T-helper 2 cell treated with Interferon-gamma antibody and Interleukin-4, amounts not matched to agents 5 μg/mL and 100 μg/mL, for 36 hours (primary cell): Measurements from ENCODE around the gene NATD1.

ENCODE experiments used
- DNase-seq: peaks from one replicate; pipeline ENCODE4 v3.0.0; 2021; ENCODE audit warnings: low spot score
- H3K27ac Mint-ChIP-seq: one replicate; pipeline ENCODE4 v1.8.0; 2021; ENCODE audit warnings: mild to moderate bottlenecking, mixed read lengths
- H3K27me3 Mint-ChIP-seq: one replicate; pipeline ENCODE4 v1.8.0; 2021; ENCODE audit warnings: low read depth, mixed read lengths
- H3K36me3 Mint-ChIP-seq: one replicate; pipeline ENCODE4 v1.8.0; 2021; ENCODE audit warnings: low read depth, mixed read lengths
- H3K4me1 Mint-ChIP-seq: one replicate; pipeline ENCODE4 v1.8.0; 2021; ENCODE audit warnings: low read depth, mixed read lengths
- H3K4me3 Mint-ChIP-seq: one replicate; pipeline ENCODE4 v1.8.0; 2022; ENCODE audit warnings: mild to moderate bottlenecking, moderate library complexity, mixed read lengths
- H3K9me3 Mint-ChIP-seq: one replicate; pipeline ENCODE4 v1.8.0; 2021; ENCODE audit warnings: mixed read lengths

Gene NATD1

DNA sequence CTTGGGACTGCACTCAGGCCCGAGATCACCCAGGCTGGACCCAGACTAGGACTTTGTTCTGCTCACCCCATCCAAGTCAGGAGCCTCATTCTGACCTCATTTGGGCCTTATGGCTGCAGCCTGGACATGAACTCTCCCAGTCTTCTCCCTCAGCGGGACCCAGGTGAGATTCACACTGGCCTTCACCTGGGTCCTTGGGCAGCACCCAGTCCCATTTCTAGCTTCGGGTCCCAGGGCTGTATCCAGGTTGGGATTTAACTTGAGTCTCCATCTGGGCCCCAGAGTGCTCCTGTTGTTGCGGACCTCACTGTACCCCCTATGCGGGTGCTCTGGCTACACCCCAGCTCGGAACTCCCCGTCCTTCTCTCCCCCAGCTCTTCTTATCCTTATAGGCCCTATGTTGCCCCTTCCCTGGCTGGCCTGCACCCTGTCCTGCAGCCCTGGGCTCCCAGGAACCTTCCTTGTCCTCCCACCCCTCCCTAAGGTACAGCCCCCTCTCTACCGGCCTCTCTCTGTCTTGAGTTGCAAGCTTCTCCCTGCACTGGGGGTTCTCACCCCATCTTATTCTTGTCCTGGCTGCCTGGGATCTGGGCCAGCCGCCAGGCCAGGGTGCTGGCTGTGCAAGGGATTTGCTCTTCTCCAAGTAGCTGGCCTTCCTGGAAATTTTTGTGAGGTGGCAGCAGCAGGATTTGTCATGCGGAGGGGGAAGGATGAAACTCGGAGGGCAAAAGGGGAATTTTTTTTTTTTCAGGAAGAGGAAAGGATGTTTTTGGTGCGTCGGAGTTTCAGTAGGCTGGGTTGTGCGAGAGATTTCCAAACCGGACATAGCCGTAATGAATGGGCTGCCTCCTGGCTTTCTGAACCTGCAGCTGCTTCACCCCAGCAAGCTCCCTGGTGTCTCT lies 32.2 kb upstream of the NATD1 start:
- peaks cover 2% of the 10 kb centered on the region for H3K27me3 Mint-ChIP-seq
- no peak for DNase-seq
- peak overlapping the region; percentile 97 for H3K4me3 Mint-ChIP-seq
- peak overlapping the region; percentile 95 for H3K27ac Mint-ChIP-seq
- peaks cover 12% of the 10 kb centered on the region for H3K36me3 Mint-ChIP-seq
- peaks cover 31% of the 10 kb centered on the region for H3K4me1 Mint-ChIP-seq
- no peaks in the 10 kb centered on the region for H3K9me3 Mint-ChIP-seq

DNA sequence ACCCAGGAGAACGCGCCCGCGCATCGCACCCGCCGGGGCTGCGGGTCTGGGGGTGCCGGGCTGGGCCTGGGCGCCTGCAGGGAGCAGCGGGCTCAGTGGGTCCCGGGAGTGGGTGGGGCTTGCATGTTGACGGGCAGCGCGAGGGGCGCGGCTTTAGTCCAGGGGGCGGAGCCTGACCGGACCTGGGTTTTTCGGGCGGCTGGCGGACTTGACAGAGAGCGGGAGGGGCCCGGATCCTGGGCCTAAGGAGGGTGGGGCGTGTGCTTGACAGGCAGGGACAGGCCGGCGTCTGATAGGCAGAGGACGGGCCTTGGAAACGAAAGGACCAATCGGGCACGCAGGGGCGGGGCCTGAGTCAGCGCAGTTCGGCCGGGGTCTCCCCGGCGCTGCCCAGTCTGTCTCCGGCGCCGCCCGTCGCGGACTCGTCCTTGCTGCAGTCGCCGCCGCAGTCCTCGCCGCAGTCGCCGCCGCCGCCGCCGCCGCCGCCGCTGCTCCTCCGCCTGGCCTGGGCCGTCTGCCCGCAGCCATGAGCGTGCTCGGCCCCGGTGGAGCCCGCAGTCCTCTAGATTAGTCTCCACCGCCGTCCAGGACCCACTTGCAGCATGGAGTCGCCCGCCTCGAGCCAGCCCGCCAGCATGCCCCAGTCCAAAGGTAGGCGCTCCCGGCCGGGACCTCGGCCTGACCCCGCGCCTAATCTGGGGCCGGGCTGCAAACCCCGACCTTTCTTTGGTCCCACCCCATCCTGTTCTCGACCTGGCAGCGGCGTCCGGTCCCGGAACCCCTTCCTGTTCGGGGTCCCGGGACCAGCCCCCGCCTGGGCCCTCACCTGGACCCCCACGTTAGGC lies 31.3 kb upstream of the NATD1 start, which contains the start of gene MAP2K3:
MAP2K3 (plus strand) TSS at position 393 of the 845 bp plus-strand sequence; CDS start at position 603, 210 bp downstream.
- Mint-ChIP-seq H3K27ac (peak within 1 kb of the TSS; percentile 95), H3K36me3 (peaks cover 12% of the 10 kb centered on the region), H3K27me3 (peaks cover 2% of the 10 kb centered on the region), H3K4me1 (peaks cover 38% of the 10 kb centered on the region), H3K4me3 (peak within 1 kb of the TSS; percentile 97), H3K9me3 (no peaks in the 10 kb centered on the region)
- DNase-seq, result peak; percentile 98

DNA sequence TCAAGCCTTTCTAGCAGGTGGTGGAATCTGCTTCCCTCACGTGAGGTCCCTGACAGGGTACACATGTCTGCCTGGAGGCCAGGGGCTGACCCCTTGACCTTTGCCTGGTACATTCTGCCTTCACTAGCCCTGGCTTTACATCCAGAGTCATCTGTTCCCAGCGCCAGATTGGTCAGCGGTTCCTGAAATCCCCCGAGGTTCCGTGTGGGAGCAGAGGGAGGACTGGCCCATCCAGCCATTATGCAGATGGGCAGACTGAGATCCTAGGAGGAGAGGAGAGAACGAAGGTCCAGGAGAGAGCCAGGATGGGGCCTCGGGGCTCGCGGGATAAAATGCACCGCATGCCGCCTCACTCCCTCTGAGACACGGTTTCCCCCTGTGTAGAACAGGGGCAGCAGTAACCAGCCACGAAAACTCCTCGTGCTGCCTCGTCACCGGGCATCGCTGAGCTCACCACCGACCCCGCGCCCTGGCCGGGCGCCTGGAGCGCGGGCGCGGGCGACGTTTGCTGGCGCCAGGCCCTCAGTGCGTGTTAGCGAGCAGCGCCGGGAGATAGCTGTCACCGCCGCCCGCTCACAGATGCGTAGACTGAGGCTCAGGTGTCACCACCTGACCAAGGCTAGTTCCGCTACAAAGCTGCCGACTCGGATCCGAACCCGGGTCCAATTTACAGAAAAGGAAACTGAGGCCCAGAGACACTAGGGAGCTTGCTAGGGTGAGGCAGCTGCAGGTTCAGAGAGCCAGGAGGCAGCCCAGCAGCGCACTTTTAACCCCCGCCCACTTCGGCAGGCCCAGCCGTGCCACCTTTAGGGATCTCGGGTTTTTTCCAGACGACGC lies 30.5 kb upstream of the NATD1 start:
- Mint-ChIP-seq H3K27ac (peak overlapping the region; percentile 60), H3K4me3 (peak overlapping the region; percentile 97), H3K27me3 (peaks cover 2% of the 10 kb centered on the region), H3K4me1 (peaks cover 44% of the 10 kb centered on the region), H3K9me3 (no peaks in the 10 kb centered on the region), H3K36me3 (peaks cover 12% of the 10 kb centered on the region)
- DNase-seq, result no peak

DNA sequence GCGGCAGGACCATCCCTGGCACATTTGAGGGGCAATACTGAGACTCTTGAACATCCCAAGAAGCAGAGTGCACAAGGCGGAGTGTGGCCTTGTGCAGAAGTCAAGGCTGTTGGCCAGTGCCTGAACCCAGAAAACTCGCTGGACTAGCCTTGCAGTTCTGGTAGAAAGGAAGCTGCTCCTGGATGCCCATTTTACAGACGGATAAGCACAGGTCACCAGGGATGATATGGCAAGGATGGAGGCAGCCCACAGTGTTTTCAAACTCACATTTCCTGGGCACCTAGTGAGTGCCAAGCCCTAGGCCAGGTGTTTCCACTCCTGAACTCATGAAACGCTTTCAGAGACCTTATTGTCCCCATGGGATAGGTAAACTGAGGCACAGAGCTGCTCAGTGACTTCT lies 29.6 kb upstream of the NATD1 start:
- Mint-ChIP-seq H3K27ac (no peak overlapping the region), H3K4me1 (peaks cover 43% of the 10 kb centered on the region), H3K9me3 (no peaks in the 10 kb centered on the region), H3K36me3 (peaks cover 12% of the 10 kb centered on the region), H3K4me3 (peak overlapping the region; percentile 48), H3K27me3 (peaks cover 2% of the 10 kb centered on the region)
- no peak for DNase-seq

DNA sequence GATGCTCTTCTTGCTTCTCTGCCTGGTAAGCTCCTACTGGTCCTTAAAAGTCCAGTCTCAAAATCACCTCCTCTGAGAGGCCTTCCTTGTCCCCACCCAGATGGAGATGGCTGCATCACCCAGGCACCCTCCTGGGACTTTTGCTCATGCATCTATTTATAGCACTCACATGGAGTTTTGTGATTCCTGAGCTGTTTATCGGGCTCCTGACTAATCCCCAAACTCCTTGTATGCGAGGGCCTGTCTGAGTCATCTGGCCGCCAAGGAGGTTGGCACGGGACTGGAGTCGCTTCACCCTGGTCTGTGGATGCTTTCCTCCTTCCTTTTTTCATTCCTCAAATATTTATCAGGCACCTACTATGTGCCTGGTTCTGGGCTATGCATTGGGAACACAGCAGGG lies 29.0 kb upstream of the NATD1 start:
- no peak for DNase-seq
- H3K4me1 Mint-ChIP-seq, result peaks cover 41% of the 10 kb centered on the region

DNA sequence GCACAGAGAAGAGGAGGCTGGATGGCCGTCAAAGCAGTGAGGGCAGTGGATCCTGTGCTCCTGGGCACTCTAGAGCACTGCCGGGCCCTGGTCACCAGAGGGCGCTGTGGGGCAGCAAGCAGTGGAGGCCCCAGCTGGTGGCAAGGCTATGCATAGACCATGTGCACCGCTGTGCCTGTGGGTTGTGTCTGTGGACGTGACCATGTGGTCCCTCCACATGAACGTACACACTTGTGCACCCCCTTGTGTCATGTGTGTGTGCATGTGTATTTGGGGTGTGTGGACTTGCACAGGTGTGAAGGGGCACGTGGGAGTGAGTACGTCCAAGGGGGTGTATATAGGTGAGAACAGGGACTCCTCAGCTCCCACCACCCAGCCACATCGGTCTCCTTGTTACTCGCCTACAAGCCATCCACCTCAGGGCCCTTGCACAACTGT lies 26.9 kb upstream of the NATD1 start:
- Mint-ChIP-seq H3K4me1 (peaks cover 35% of the 10 kb centered on the region), H3K9me3 (no peaks in the 10 kb centered on the region), H3K27ac (no peak overlapping the region), H3K4me3 (no peak overlapping the region), H3K36me3 (no peaks in the 10 kb centered on the region), H3K27me3 (peaks cover 2% of the 10 kb centered on the region)
- DNase-seq, result peak; percentile 84

More for the DNA sequence above, 29.0 kb upstream of the NATD1 start:
- Mint-ChIP-seq H3K4me3 (no peak overlapping the region), H3K27ac (no peak overlapping the region), H3K27me3 (peaks cover 2% of the 10 kb centered on the region), H3K36me3 (peaks cover 9% of the 10 kb centered on the region), H3K9me3 (no peaks in the 10 kb centered on the region)

DNA sequence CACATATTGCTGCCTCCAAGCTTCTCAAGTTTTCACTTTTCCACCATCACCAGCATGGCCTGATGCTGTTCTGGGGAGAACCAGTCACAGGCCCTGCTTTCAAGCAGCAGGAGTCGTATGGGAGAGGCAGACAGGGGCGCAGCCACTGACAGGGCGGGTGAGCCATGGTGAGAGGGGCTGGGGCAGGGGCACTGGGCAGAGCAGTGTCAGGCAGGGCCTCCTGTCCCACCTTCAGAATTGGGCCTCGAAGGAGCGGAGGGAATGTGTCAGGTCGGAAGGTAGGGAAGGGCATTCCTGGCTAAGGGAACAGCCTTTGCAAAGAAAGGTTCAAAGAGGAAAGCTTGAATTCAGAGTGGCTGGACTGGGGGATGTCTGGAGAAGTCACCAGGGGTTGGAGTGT lies 26.4 kb upstream of the NATD1 start:
- H3K4me1 Mint-ChIP-seq, result peaks cover 37% of the 10 kb centered on the region
- H3K27me3 Mint-ChIP-seq, result peaks cover 2% of the 10 kb centered on the region

DNA sequence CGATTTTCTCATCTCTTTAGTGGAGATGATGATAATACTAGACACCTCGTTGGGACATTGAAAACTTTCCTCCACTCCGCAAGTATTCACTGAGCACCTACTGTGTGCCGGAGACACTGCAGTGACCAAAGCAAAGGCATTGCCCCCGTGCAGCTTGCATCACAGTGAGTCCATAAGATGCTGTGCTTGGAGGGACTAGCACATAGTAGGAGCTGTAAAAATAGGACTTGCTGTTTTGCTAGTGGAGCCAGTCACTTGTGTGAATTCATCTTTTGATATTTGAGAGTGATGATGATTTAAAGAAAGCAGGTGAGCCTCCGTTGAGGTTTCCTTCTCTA lies 26.0 kb upstream of the NATD1 start:
- no peak for DNase-seq
- peak overlapping the region; percentile 29 for H3K27ac Mint-ChIP-seq
- no peaks in the 10 kb centered on the region for H3K9me3 Mint-ChIP-seq
- H3K27me3 Mint-ChIP-seq, result peaks cover 2% of the 10 kb centered on the region
- H3K4me1 Mint-ChIP-seq, result peaks cover 37% of the 10 kb centered on the region
- H3K36me3 Mint-ChIP-seq, result no peaks in the 10 kb centered on the region
- H3K4me3 Mint-ChIP-seq, result no peak overlapping the region

More for the DNA sequence above, 26.4 kb upstream of the NATD1 start:
- no peak overlapping the region for H3K4me3 Mint-ChIP-seq
- H3K27ac Mint-ChIP-seq, result no peak overlapping the region
- H3K9me3 Mint-ChIP-seq, result no peaks in the 10 kb centered on the region
- H3K36me3 Mint-ChIP-seq, result no peaks in the 10 kb centered on the region
- no peak for DNase-seq

DNA sequence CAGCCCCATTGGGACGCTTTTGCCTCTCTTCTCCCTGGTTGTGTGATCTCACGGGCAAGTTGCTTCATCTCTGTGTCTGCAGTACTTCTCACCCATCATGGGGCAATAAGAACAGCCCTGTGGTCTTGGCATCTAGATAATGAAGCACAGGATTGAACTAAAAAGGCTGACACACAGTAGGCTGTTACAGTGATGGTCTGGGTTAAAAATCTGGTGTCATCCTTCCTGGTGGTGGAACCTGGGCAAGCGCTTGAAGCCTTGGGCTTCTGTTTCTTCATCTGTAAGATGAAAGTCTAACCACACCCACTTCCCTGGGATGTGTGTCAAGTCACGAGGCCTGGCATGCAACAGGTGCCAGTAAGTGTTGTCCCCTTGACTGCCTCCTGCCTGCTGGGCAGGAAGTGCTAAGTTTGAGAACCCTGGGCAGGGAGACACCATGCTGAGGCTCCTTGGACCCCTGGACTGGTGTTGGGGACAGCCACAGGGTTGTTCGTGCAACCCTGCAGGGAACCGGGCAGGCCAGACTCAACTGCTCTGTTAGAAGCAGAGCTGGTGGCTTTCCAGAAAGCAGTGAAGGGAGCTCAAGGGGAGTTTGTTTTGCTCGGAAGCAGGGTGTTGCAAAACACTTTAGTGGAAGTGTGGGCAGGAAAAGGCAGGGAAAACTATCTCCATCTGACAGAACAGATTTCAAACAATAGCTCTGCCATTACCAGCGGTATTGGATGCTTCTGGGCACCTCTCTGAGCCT lies 25.4 kb upstream of the NATD1 start:
- no peak for DNase-seq
- H3K4me3 Mint-ChIP-seq, result peak overlapping the region; percentile 74

DNA sequence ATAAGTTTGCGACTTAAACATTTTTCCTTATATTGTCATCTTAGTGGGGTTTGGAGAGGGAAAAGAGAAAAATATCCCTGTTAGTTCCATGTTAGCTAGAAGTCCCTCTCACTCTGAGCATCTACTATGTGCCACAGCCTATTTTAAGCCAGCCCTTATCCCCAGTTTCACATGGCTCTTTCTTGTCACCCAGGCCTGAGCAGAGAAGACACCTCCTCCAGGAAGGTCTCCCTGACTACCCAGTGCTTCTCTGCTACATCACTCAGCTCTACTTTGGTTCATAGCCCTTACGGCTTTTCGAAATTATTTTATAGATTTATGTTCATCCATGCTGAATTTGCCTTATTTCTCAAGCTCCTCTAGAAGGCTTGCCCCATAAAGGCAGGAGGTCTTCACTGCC lies 24.1 kb upstream of the NATD1 start:
- Mint-ChIP-seq H3K9me3 (no peaks in the 10 kb centered on the region), H3K4me3 (no peak overlapping the region), H3K27ac (no peak overlapping the region), H3K4me1 (peaks cover 34% of the 10 kb centered on the region), H3K36me3 (no peaks in the 10 kb centered on the region), H3K27me3 (peaks cover under 1% of the 10 kb centered on the region)
- DNase-seq, result no peak

More for the DNA sequence above, 25.4 kb upstream of the NATD1 start:
- Mint-ChIP-seq H3K4me1 (peaks cover 37% of the 10 kb centered on the region), H3K9me3 (no peaks in the 10 kb centered on the region), H3K27me3 (peaks cover 2% of the 10 kb centered on the region), H3K36me3 (no peaks in the 10 kb centered on the region), H3K27ac (peak overlapping the region; percentile 76)

DNA sequence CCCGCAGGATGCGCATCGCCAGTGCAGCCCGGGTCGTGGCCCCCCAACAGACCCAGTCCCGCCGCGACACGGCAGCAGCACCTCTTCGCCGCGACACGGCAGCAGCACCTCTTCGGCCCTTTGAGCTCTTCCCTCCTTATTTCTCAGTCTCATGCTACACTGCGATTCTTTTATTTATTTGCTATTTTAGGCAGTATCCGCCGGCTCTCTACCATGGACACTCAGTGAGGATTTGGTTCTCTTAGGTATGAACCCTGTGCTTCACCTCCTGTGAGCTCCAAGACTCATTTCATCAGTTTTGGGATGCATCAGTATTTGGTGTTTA lies 23.0 kb upstream of the NATD1 start:
- no peaks in the 10 kb centered on the region for H3K36me3 Mint-ChIP-seq
- H3K4me3 Mint-ChIP-seq, result peak overlapping the region; percentile 93
- DNase-seq, result no peak
- H3K9me3 Mint-ChIP-seq, result no peaks in the 10 kb centered on the region
- peaks cover 34% of the 10 kb centered on the region for H3K4me1 Mint-ChIP-seq
- no peaks in the 10 kb centered on the region for H3K27me3 Mint-ChIP-seq
- H3K27ac Mint-ChIP-seq, result peak overlapping the region; percentile 58

DNA sequence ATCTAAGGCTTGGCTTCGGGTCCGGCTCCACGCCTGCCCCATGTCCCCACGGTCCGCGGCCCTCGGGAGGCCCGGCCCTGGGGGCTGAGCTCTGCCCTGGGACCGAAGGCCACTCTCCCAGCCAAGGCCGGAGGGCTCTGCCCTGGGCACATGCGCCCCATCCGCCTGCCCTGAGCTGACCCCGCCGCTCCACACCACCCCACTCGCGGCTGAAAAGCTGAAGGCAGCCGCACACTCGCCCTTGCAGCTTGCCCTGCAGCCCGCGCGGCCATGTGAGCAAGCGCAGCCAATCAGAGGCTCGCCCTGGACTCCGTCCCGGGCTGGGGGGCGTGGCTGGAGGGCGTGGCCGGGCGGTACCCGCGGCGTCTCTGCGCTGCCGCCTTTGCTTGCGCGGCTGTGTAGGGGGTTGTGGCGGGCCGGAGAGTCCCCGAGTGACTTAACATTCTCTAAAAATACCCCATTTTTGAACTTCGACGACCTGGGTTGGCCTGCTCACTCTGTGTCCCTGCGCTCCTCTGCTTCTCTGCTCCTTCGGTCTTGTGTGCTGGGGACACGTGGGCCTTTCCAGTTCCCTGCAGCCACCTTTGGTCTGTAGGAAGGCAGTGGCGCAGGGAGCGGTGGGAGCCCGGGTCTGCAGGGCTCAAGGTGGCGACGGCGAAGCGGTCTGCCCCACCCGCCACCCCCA lies 22.5 kb upstream of the NATD1 start:
- Mint-ChIP-seq H3K4me3 (peak overlapping the region; percentile 93), H3K27me3 (no peaks in the 10 kb centered on the region), H3K4me1 (peaks cover 34% of the 10 kb centered on the region), H3K36me3 (no peaks in the 10 kb centered on the region), H3K9me3 (no peaks in the 10 kb centered on the region), H3K27ac (peak overlapping the region; percentile 70)
- peak; percentile 95 for DNase-seq
